GM12878 (cell line): Measurements from ENCODE around the gene NFE2. TPM values are rescaled to one million over a fixed set of nuclear protein-coding genes. Genes with fewer than 3 reads are reported as not detected.

Experiments used
- ATAC-seq: fragments of 200-7000 bp; cut with Tn5 transposase; 3 replicates; pipeline ENCODE4 v1.9.1; 2020; ENCODE audit warnings: mild to moderate bottlenecking, moderate library complexity
- BruUV-seq: library from RNA; stranded (reverse); fragments of 400-500 nt; replicated peaks from 2 replicates; lab custom pipeline; 2021; lab: Mats Ljungman, UMichigan
- CTCF ChIA-PET: fragments of 300-600 bp; sonication (Branson Sonifier 250); formaldehyde crosslinking; extraction: SDS; loops from one replicate; lab custom pipeline; 2021; ENCODE audit warnings: inconsistent platforms; lab: Yijun Ruan, JAX
- POLR2A ChIA-PET: fragments of 350-600 bp; formaldehyde crosslinking; extraction: SDS; loops from one replicate; lab custom pipeline; 2021; ENCODE audit warnings: inconsistent platforms; lab: Charles Lee
- RAD21 ChIA-PET: fragments of 300-600 bp; sonication (Branson Sonifier 250); formaldehyde crosslinking; loops from one replicate; lab custom pipeline; 2023; ENCODE audit warnings: antibody characterized with exemption; ENCODE audit not compliant: unreplicated experiment; lab: Charles Lee
- SMC1A ChIA-PET: fragments of 300-600 bp; sonication (Branson Sonifier 250); formaldehyde crosslinking; loops from one replicate; lab custom pipeline; 2023; ENCODE audit not compliant: unreplicated experiment, uncharacterized antibody; lab: Charles Lee
- DNase-seq: peaks from one replicate; pipeline ENCODE4 v3.0.0-alpha.2; 2011; ENCODE audit warnings: low read depth, low spot score
- FAIRE-seq: peaks from 3 replicates; lab custom pipeline; 2011; peaks lifted over from hg19 to GRCh38; lab: Jason Lieb, UNC
- H2AFZ ChIP-seq: 2 replicates; pipeline ENCODE4 v1.6.0; 2011; ENCODE audit warnings: low read depth, low read length, control low read depth; ENCODE audit not compliant: control insufficient read depth
- H3K27ac ChIP-seq: 2 replicates; pipeline ENCODE4 v1.5.1; 2011; ENCODE audit warnings: control low read depth; ENCODE audit not compliant: control insufficient read depth, insufficient read depth
- H3K27me3 ChIP-seq, 2 experiments: replicated peaks in 1 of 2; 2 replicates each; pipeline versions ENCODE4 v1.6.0 to v1.6.1; 2011; ENCODE audit warnings: low read length in 1 of 2; ENCODE audit not compliant: control insufficient read depth in 2 of 2, insufficient read depth in 2 of 2
- H3K36me3 ChIP-seq, 2 experiments: 2 replicates each; pipeline ENCODE4 v1.5.1; 2011; ENCODE audit warnings: low read length in 1 of 2; ENCODE audit not compliant: control insufficient read depth in 2 of 2, insufficient read depth in 2 of 2
- H3K4me1 ChIP-seq: 2 replicates; pipeline ENCODE4 v1.6.1; 2011; ENCODE audit warnings: mild to moderate bottlenecking, low read length, moderate library complexity, mixed read lengths; ENCODE audit not compliant: control insufficient read depth, insufficient read depth
- H3K4me2 ChIP-seq: 2 replicates; pipeline ENCODE4 v1.6.0; 2011; ENCODE audit warnings: control low read depth; ENCODE audit not compliant: control insufficient read depth, insufficient read depth
- H3K4me3 ChIP-seq: fragments of 200-600 bp; sonication (generic); 2 replicates; pipeline ENCODE4 v1.5.1; 2016
- H3K79me2 ChIP-seq: 2 replicates; pipeline ENCODE4 v1.6.0; 2011; ENCODE audit warnings: low read length; ENCODE audit not compliant: control insufficient read depth, insufficient read depth
- H3K9ac ChIP-seq: 2 replicates; pipeline ENCODE4 v1.8.0; 2011; ENCODE audit warnings: low read length, control low read depth, mixed read lengths; ENCODE audit not compliant: control insufficient read depth, insufficient read depth
- H3K9me3 ChIP-seq: replicated peaks from 3 replicates; pipeline ENCODE4 v1.5.1; 2011; ENCODE audit warnings: mild to moderate bottlenecking, low read length; ENCODE audit not compliant: control insufficient read depth, insufficient read depth
- H4K20me1 ChIP-seq: 2 replicates; pipeline ENCODE4 v1.6.0; 2011; ENCODE audit not compliant: control insufficient read depth, insufficient read depth
- ATF2 ChIP-seq: IDR thresholded peaks from 2 replicates; pipeline ENCODE4 v1.6.1; 2012; ENCODE audit warnings: low read length, inconsistent platforms
- BMI1 ChIP-seq: fragments of 450-650 bp; IDR thresholded peaks from 2 replicates; pipeline ENCODE4 v1.6.1; 2016; ENCODE audit warnings: mild to moderate bottlenecking, moderate library complexity, borderline replicate concordance
- CREB1 ChIP-seq: IDR thresholded peaks from 2 replicates; pipeline ENCODE4 v1.6.1; 2012; ENCODE audit warnings: low read depth, mild to moderate bottlenecking, inconsistent platforms
- EP300 ChIP-seq, 2 experiments: fragments of 150-350 bp in 1 of 2; IDR thresholded peaks; 2 replicates each; pipeline ENCODE4 v1.6.1; 2011 to 2012; ENCODE audit warnings: low read depth in 2 of 2, low read length in 2 of 2, borderline replicate concordance in 1 of 2, improper control_type of control experiment in 1 of 2, inconsistent platforms in 1 of 2; ENCODE audit not compliant: control insufficient read depth in 1 of 2
- FOS ChIP-seq: IDR thresholded peaks from 3 replicates; pipeline ENCODE4 v1.6.1; 2011; ENCODE audit warnings: borderline replicate concordance; ENCODE audit not compliant: insufficient read length; ENCODE audit errors: extremely low read depth
- HCFC1 ChIP-seq: fragments of 150-350 bp; IDR thresholded peaks from 2 replicates; pipeline ENCODE4 v1.6.1; 2014; ENCODE audit warnings: low read length
- HDAC6 ChIP-seq: fragments of 200-600 bp; sonication (generic); IDR thresholded peaks from one replicate; pipeline ENCODE4 v1.8.0; 2017; ENCODE audit warnings: antibody characterized with exemption; ENCODE audit not compliant: unreplicated experiment
- IRF5 ChIP-seq: fragments of 450-650 bp; IDR thresholded peaks from 2 replicates; pipeline ENCODE4 v1.6.1; 2017; ENCODE audit warnings: borderline replicate concordance
- KDM1A ChIP-seq: fragments of 200-600 bp; sonication (generic); IDR thresholded peaks from 2 replicates; pipeline ENCODE4 v1.6.1; 2016; ENCODE audit warnings: borderline replicate concordance
- MEF2B ChIP-seq: fragments of 450-650 bp; IDR thresholded peaks from 2 replicates; pipeline ENCODE4 v1.6.1; 2018; ENCODE audit warnings: mild to moderate bottlenecking, moderate library complexity; ENCODE audit not compliant: partially characterized antibody, poor library complexity, severe bottlenecking
- NFYB ChIP-seq: IDR thresholded peaks from 2 replicates; pipeline ENCODE4 v1.6.1; 2011; ENCODE audit warnings: low read depth, mild to moderate bottlenecking, low read length, improper control_type of control experiment, moderate library complexity; ENCODE audit not compliant: insufficient read depth
- NR2C2 ChIP-seq: IDR thresholded peaks from 2 replicates; pipeline ENCODE4 v1.6.1; 2011; ENCODE audit warnings: borderline replicate concordance, low read depth; ENCODE audit not compliant: control insufficient read depth, insufficient read length
- RAD51 ChIP-seq: fragments of 450-650 bp; IDR thresholded peaks from 2 replicates; pipeline ENCODE4 v1.6.1; 2016; ENCODE audit warnings: moderate library complexity, mild to moderate bottlenecking, inconsistent platforms
- RB1 ChIP-seq: fragments of 450-650 bp; formaldehyde crosslinking; IDR thresholded peaks from 2 replicates; pipeline ENCODE4 v1.6.1; 2017; ENCODE audit warnings: mild to moderate bottlenecking, borderline replicate concordance
- SMAD5 ChIP-seq: IDR thresholded peaks from 2 replicates; pipeline ENCODE4 v1.6.1; 2016; ENCODE audit warnings: antibody characterized with exemption, low read depth
- WGBS: methylation state at CpG from one replicate; pipeline ENCODE4 v1.1.6; 2016; ENCODE audit warnings: low lambda C conversion rate; ENCODE audit not compliant: insufficient replicate concordance, insufficient coverage; ENCODE audit errors: missing lambda C conversion rate; 5-methylcytosine and 5-hydroxymethylcytosine counted together
- in situ Hi-C: fragments of 300-500 bp; cut with MboI; formaldehyde crosslinking; loops from 9 replicates; pipeline ENCODE4 v1.14.3; 2018; ENCODE audit warnings: mixed read lengths
- intact Hi-C: fragments of 100-400 bp; cut with micrococcal nuclease; formaldehyde crosslinking; loops from one replicate; pipeline ENCODE4 v1.14.2; 2022; ENCODE audit not compliant: unreplicated experiment
- polyA plus RNA-seq, 11 experiments: library from polyadenylated mRNA; depleted of rRNA in 4 of 11; unstranded in 6 of 11; stranded (reverse) in 5 of 11; fragments of >200 nt; fragmentation: Nextera tagmentation in 4 of 11; fragmentation: Illumina TruSeq in 1 of 11; extraction: Ambion mirVana in 4 of 11; extraction: Trizol in 1 of 11; gene quantifications; 1 replicate in 1 of 11; 2 replicates in 10 of 11; pipeline versions ENCODE4 v1.2.1 to v1.2.3, GENCODE V29; 2011 to 2016; ENCODE audit warnings: inconsistent platforms in 2 of 11, missing spikeins in 2 of 11, low read depth in 1 of 11
- total RNA-seq, 4 experiments: library from RNA; depleted of rRNA in 3 of 4; stranded (reverse); fragments of >200 nt in 3 of 4; fragmentation: Illumina TruSeq in 1 of 4; extraction: Trizol in 1 of 4; gene quantifications; 2 replicates each; pipeline versions ENCODE4 v1.2.1 to v1.2.3, GENCODE V29; 2013 to 2021

The NFE2 gene
- total and polyA plus RNA-seq, 10 of the 15 experiments (the other 5 are each of a cell fraction or from before 2014, with no cell fraction given): 0.06 to 0.28 TPM; not detected in 8

- no peaks in the 10 kb centered on the region for H3K9me3 ChIP-seq
- SMC1A ChIA-PET: interaction anchor here (0.8 kb wide), 1 partner anchor 31 kb away, joined by 3 read pairs; no protein-coding TSS in a partner anchor
- no peak for TF ChIP-seq NFYB
- no peak for TF ChIP-seq BMI1
- no peak for TF ChIP-seq HCFC1
- no peak for TF ChIP-seq ATF2
- no peak for TF ChIP-seq HDAC6
- no peak for TF ChIP-seq RAD51
- TF ChIP-seq MEF2B: no peak
- TF ChIP-seq FOS: no peak
- TF ChIP-seq CREB1: no peak
- TF ChIP-seq KDM1A: no peak
- no peak for TF ChIP-seq NR2C2
- no peak for TF ChIP-seq IRF5
- no peak for TF ChIP-seq EP300 (IDR thresholded peaks at IDR 0.05; ENCODE audit: borderline replicate concordance in 1 of 2, control insufficient read depth in 1 of 2, low read depth in 2 of 2, low read length in 2 of 2)
- no peak for TF ChIP-seq SMAD5
- TF ChIP-seq RB1: no peak
- no peaks in the 10 kb centered on the region for H4K20me1 ChIP-seq
- H3K36me3 ChIP-seq: peaks cover 0 to 5% of the 10 kb centered on the region in 2 experiments; a peak in 1 of 4 replicates
- peaks cover 24% of the 10 kb centered on the region for H3K79me2 ChIP-seq
- RAD21 ChIA-PET: interaction anchor here (0.8 kb wide), 1 partner anchor 29 kb away, joined by 4 read pairs; no protein-coding TSS in a partner anchor
- CTCF ChIA-PET: interaction anchor here (0.7 to 0.8 kb wide), 2 partner anchors 109 to 129 kb away, joined by 3 read pairs; no protein-coding TSS in a partner anchor
- POLR2A ChIA-PET: interaction anchor here (0.9 kb wide), 1 partner anchor 12 kb away, joined by 3 read pairs; no protein-coding TSS in a partner anchor
- FAIRE-seq: no peak
- no peak overlapping the region for H3K9ac ChIP-seq
- H3K4me2 ChIP-seq: no peak overlapping the region
- H2AFZ ChIP-seq: no peak overlapping the region
- in situ Hi-C loops (no loop called here), intact Hi-C loops (no loop called here)
- DNase-seq: no peak
- no peak overlapping the region for H3K4me3 ChIP-seq
- 95% methylated on average over 5 of the region's 5 CpGs for WGBS
- no peak for ATAC-seq
- no peaks in the 10 kb centered on the region for H3K27me3 ChIP-seq
- BruUV-seq: no TSS peak
- no peaks in the 10 kb centered on the region for H3K4me1 ChIP-seq
- no peak overlapping the region for H3K27ac ChIP-seq
Observed at GRCh38 chr12:54329759-54330158, 28.9 kb upstream of the NFE2 start.
